Osteocyte (in vitro differentiated cells): Measurements from ENCODE around the gene MTHFR. TPM values are rescaled to one million over a fixed set of nuclear protein-coding genes. Genes with fewer than 3 reads are reported as not detected.

ENCODE experiments used
- DNase-seq: peaks from one replicate; pipeline ENCODE4 v3.0.0; 2021; ENCODE audit warnings: mixed read lengths; ENCODE audit not compliant: unreplicated experiment; ENCODE audit errors: extremely low spot score
- H3K27ac Mint-ChIP-seq: one replicate; pipeline ENCODE4 v1.8.0; 2021; ENCODE audit warnings: mild to moderate bottlenecking, mixed read lengths; ENCODE audit not compliant: unreplicated experiment
- H3K27me3 Mint-ChIP-seq: one replicate; pipeline ENCODE4 v1.8.0; 2021; ENCODE audit warnings: mixed read lengths; ENCODE audit not compliant: unreplicated experiment
- H3K36me3 Mint-ChIP-seq: one replicate; pipeline ENCODE4 v1.8.0; 2021; ENCODE audit warnings: mixed read lengths; ENCODE audit not compliant: unreplicated experiment
- H3K4me1 Mint-ChIP-seq: one replicate; pipeline ENCODE4 v1.8.0; 2021; ENCODE audit warnings: mixed read lengths; ENCODE audit not compliant: unreplicated experiment
- H3K4me3 Mint-ChIP-seq: one replicate; pipeline ENCODE4 v1.8.0; 2021; ENCODE audit warnings: mild to moderate bottlenecking, moderate library complexity, mixed read lengths; ENCODE audit not compliant: unreplicated experiment
- H3K9me3 Mint-ChIP-seq: one replicate; pipeline ENCODE4 v1.8.0; 2021; ENCODE audit warnings: mixed read lengths; ENCODE audit not compliant: unreplicated experiment
- total RNA-seq: library from RNA; stranded (reverse); gene quantifications from 2 replicates; pipeline ENCODE4 v1.2.1, GENCODE V29; 2021
- TF ChIP-seq, protein P1 (sequence below): fragments of 200-600 bp; sonication (generic); IDR thresholded peaks from 2 replicates; pipeline ENCODE4 v1.5.0; 2021; ENCODE audit warnings: antibody characterized with exemption, mild to moderate bottlenecking, moderate library complexity

MTHFR gene
- total RNA-seq, 1 donor from 2014 or later, result 30.5 TPM

DNA sequence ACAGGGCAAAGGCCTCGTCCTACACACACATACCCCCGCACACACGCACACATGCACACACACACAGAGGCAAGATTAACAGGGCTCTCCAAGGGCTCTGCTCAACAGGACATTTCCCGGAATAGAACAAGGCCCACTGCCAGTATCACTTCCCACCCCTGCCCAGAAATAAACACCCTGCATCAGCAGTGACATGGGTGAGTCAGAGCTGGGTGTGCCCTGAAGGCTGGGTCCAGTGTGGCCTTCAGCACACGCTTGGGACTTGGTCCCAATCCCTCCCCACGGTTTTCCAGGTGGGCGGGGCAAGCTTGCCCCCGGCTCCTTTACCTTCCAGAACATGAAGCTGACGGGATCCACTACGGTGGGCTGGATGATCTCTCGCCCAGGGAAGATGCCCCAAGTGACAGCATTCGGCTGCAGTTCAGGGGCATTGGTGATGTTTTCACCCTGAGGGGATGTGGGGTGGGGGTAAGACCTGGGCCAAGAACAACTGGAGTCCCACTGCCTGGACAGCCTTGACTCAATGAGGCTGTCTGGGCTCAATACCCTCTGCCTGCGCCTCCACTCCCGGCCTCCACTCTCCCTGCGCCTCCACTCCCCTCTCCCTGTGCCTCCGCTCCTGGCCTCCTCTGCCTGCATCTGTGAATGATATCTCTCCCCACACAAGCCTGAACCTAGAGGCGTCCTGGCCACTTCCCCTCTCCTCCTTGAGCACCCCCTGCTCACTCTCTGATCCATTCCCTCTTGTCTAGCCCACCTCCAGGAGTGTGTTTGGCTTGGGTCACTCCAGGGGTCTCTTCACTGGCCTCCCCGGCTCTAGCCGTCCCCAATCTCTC is 14.7 kb downstream of the MTHFR start:
- Mint-ChIP-seq H3K4me1 (peaks cover 51% of the 10 kb centered on the region), H3K27ac (peak overlapping the region; percentile 89), H3K4me3 (no peak overlapping the region), H3K9me3 (no peaks in the 10 kb centered on the region), H3K36me3 (peaks cover 26% of the 10 kb centered on the region), H3K27me3 (no peaks in the 10 kb centered on the region)
- DNase-seq, result no peak
- TF ChIP-seq, protein P1, sequence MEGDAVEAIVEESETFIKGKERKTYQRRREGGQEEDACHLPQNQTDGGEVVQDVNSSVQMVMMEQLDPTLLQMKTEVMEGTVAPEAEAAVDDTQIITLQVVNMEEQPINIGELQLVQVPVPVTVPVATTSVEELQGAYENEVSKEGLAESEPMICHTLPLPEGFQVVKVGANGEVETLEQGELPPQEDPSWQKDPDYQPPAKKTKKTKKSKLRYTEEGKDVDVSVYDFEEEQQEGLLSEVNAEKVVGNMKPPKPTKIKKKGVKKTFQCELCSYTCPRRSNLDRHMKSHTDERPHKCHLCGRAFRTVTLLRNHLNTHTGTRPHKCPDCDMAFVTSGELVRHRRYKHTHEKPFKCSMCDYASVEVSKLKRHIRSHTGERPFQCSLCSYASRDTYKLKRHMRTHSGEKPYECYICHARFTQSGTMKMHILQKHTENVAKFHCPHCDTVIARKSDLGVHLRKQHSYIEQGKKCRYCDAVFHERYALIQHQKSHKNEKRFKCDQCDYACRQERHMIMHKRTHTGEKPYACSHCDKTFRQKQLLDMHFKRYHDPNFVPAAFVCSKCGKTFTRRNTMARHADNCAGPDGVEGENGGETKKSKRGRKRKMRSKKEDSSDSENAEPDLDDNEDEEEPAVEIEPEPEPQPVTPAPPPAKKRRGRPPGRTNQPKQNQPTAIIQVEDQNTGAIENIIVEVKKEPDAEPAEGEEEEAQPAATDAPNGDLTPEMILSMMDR, result no peak

DNA sequence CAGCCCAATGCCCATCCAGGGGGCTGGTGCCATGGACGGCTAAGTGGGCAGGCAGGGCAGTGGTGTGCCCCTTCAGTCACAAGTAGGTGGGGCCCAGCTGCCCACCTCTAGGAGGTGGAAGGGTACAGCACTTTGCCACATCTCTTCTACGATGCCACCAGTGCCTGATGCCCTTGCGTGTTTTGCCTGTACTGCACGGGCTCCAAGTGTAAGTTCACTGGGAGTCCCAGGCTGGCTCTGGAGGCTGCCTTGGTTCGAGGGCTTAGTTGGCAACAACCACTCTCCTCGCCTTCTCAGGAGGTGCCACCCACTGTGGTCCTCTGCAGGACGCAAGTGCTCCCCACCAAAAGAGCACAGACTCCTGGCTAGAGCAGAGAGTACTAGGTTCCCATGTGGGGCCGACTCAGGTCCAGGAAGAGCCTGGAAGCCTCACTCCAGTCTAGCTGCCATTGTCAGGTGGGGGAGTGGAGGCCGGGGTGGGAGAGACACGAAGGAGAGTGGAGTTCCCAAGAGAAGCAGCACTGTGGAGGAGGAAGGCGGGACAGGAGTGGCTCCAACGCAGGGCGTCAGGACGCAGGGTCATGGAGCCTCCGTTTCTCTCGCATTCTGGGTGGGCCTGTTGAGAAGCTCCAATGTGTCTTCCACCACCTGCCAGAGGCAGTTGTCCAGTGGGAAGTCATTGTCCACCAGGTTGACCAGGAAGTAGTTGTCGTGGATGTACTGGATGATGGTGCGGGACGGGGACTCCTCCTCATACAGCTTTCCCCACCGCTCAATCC is 15.5 kb downstream of the MTHFR start:
- no peaks in the 10 kb centered on the region for H3K27me3 Mint-ChIP-seq
- H3K27ac Mint-ChIP-seq, result peak overlapping the region; percentile 89
- no peaks in the 10 kb centered on the region for H3K9me3 Mint-ChIP-seq
- H3K4me1 Mint-ChIP-seq, result peaks cover 55% of the 10 kb centered on the region
- H3K36me3 Mint-ChIP-seq, result peaks cover 18% of the 10 kb centered on the region
- no peak overlapping the region for H3K4me3 Mint-ChIP-seq
- no peak for DNase-seq
- TF ChIP-seq, protein P1, result no peak

DNA sequence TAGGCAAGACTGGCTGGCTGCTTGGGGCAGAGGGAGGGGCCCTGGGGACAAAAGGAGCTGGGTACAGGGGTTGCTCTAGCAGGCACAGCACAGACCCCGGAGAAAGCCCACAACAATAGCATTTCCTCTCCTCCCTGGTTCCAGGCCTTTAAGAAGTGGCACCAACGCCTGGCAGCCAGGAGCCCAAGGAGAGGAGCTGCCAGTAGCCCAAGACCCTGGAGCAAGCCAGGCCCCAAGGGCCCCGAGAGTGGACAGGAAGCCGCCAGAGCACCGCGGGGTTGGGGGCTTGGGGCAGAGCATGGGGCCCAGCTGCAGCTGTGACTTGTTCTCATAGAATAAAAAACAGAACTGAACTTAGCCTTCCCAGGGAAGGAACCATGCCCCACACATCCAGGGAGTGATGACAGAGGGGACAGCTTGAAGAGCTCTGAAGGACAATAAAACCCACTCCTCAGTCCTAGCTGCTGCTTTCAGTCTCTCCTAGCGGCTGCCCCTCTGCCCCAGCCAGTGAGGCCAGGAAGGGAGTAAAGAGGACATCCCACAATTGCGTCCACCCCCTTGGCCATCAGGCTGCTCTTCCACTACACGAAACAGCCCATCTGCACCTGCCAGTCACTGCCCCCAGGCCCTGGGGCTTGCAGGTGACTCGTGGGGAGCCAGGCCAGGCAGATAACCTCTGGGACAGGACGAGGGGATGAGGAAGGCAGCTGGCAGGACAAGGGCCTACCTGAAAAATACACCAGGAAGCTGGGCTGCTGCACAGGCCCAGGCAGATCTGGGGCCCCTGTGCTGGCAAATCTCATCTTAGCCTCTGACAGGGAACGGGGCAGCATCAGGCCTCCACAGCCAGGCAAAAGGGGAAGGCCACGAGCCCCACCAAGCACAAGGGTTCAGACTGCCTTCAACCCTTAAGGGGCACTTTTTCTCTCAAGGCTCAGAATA is 16.4 kb downstream of the MTHFR start:
- DNase-seq, result no peak
- no peak overlapping the region for H3K4me3 Mint-ChIP-seq
- peaks cover 12% of the 10 kb centered on the region for H3K36me3 Mint-ChIP-seq
- H3K9me3 Mint-ChIP-seq, result no peaks in the 10 kb centered on the region
- peaks cover 52% of the 10 kb centered on the region for H3K4me1 Mint-ChIP-seq
- no peaks in the 10 kb centered on the region for H3K27me3 Mint-ChIP-seq
- TF ChIP-seq, protein P1, result no peak
- H3K27ac Mint-ChIP-seq, result peak overlapping the region; percentile 50

DNA sequence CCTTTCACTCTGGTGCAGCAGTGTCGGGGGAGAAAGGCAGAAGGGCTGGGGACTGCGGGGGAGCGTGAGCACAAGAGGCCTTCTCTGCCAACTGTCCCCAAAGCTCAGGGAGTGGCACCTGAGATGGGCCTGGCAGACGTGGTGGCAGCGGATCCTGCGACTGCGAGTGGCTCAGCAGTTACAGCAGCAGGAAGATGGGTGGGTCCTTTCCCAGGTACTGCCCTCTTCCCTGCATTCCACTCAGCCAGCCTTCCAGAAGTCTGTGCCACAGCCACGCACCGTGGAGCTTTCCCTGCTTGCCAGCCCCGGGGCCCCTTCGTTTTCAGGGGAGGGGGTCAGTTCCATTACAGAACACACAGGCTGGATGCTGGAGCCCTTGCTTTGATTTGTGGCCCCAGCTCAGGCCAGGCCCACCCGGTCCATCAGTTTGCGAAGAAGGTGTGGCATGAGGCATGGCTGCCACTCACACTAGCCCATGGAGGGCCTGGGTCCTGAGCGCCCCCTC is 17.2 kb downstream of the MTHFR start:
- Mint-ChIP-seq H3K4me1 (peaks cover 51% of the 10 kb centered on the region), H3K4me3 (no peak overlapping the region), H3K27me3 (no peaks in the 10 kb centered on the region), H3K36me3 (peaks cover 10% of the 10 kb centered on the region), H3K9me3 (no peaks in the 10 kb centered on the region), H3K27ac (no peak overlapping the region)
- TF ChIP-seq, protein P1, result no peak
- DNase-seq, result no peak
